KMS-11 (cell line): ENCODE measurements around the gene BABAM2.

Experiments
- H2AFZ ChIP-seq: fragments of 200-600 bp; sonication (generic); 2 replicates; pipeline ENCODE4 v1.6.1; 2016; ENCODE audit warnings: antibody characterized with exemption, mixed run types, low read depth
- H3K27ac ChIP-seq: fragments of 200-600 bp; sonication (generic); 2 replicates; pipeline ENCODE4 v1.6.1; 2016; ENCODE audit warnings: mild to moderate bottlenecking, mixed run types
- H3K27me3 ChIP-seq: fragments of 200-600 bp; sonication (generic); 2 replicates; pipeline ENCODE4 v1.6.1; 2017; ENCODE audit warnings: mild to moderate bottlenecking, low read depth, mixed run types, moderate library complexity; ENCODE audit not compliant: insufficient read depth
- H3K36me3 ChIP-seq: fragments of 200-600 bp; sonication (generic); 2 replicates; pipeline ENCODE4 v1.6.1; 2017; ENCODE audit warnings: mild to moderate bottlenecking, mixed run types; ENCODE audit not compliant: insufficient read depth
- H3K4me1 ChIP-seq: fragments of 200-600 bp; sonication (generic); 2 replicates; pipeline ENCODE4 v1.6.1; 2016; ENCODE audit warnings: mild to moderate bottlenecking, low read depth, mixed run types; ENCODE audit not compliant: poor library complexity, severe bottlenecking
- H3K4me2 ChIP-seq: fragments of 200-600 bp; sonication (generic); 2 replicates; pipeline ENCODE4 v1.7.0; 2016; ENCODE audit warnings: mild to moderate bottlenecking, mixed run types
- H3K4me3 ChIP-seq: fragments of 200-600 bp; sonication (generic); IDR thresholded peaks from 2 replicates; pipeline ENCODE4 v1.6.1; 2017; ENCODE audit warnings: low read depth, low read length, mixed read lengths; ENCODE audit not compliant: insufficient read depth
- H3K79me2 ChIP-seq: fragments of 200-600 bp; sonication (generic); 2 replicates; pipeline ENCODE4 v1.6.1; 2016; ENCODE audit warnings: low read depth, mixed run types; ENCODE audit not compliant: insufficient read depth
- H3K9ac ChIP-seq: fragments of 200-600 bp; sonication (generic); 2 replicates; pipeline ENCODE4 v1.6.1; 2016; ENCODE audit warnings: mild to moderate bottlenecking, mixed run types
- H4K20me1 ChIP-seq: fragments of 200-600 bp; sonication (generic); 2 replicates; pipeline ENCODE4 v1.6.1; 2016; ENCODE audit warnings: mild to moderate bottlenecking, mixed run types; ENCODE audit not compliant: insufficient read depth
- TF ChIP-seq, protein P1 (sequence below): fragments of 200-600 bp; sonication (generic); conservative IDR thresholded peaks from 2 replicates; pipeline ENCODE4 v1.6.1; 2017; ENCODE audit warnings: low read depth, mild to moderate bottlenecking, antibody characterized with exemption, low read length, moderate library complexity, mixed read lengths

BABAM2 gene

DNA sequence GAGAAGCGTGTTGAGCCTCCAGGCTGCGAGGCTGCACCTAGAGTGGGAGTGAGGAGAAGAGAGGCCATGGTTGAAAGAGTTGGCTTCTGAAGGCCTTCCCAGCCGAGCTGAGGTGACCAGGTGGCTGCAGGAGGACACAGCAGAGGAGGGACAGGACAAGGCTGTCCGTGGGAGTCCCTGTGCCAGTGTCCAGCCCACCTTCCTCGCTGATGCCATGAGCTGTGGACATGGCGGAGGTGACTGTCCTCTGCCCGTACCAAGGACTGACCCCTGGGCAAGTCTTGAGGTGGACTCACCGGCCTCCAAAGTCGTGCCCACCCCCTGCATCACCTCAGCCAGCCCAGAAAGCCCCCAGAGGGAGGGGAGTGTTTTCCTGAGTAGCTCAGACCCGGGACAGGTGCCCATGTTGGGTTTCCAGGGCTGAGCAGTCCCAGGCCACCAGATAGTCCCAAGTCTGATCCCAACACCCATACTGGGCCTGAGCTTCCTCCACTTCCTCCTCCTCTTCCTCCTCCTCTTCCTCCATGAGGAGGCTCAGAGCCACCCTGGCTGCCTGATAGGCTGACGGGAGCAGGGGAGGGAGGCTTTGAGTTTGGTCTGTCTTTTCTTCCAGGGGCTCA is 459.1 kb downstream of the BABAM2 start:
- Histone ChIP-seq H3K27me3 (no peaks in the 10 kb centered on the region), H3K4me2 (no peak overlapping the region), H3K27ac (no peak overlapping the region), H4K20me1 (no peaks in the 10 kb centered on the region), H3K36me3 (no peaks in the 10 kb centered on the region), H3K4me3 (no peak overlapping the region), H3K79me2 (no peaks in the 10 kb centered on the region), H2AFZ (no peak overlapping the region), H3K9ac (no peak overlapping the region), H3K4me1 (no peaks in the 10 kb centered on the region)
- TF ChIP-seq, protein P1, sequence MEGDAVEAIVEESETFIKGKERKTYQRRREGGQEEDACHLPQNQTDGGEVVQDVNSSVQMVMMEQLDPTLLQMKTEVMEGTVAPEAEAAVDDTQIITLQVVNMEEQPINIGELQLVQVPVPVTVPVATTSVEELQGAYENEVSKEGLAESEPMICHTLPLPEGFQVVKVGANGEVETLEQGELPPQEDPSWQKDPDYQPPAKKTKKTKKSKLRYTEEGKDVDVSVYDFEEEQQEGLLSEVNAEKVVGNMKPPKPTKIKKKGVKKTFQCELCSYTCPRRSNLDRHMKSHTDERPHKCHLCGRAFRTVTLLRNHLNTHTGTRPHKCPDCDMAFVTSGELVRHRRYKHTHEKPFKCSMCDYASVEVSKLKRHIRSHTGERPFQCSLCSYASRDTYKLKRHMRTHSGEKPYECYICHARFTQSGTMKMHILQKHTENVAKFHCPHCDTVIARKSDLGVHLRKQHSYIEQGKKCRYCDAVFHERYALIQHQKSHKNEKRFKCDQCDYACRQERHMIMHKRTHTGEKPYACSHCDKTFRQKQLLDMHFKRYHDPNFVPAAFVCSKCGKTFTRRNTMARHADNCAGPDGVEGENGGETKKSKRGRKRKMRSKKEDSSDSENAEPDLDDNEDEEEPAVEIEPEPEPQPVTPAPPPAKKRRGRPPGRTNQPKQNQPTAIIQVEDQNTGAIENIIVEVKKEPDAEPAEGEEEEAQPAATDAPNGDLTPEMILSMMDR = no peak

GRCh38 chr2:28350196-28350595 is 459.7 kb downstream of the BABAM2 start:
- H3K4me1 ChIP-seq = no peaks in the 10 kb centered on the region
- no peak overlapping the region for H3K4me2 ChIP-seq
- no peaks in the 10 kb centered on the region for H3K36me3 ChIP-seq
- H3K27me3 ChIP-seq = no peaks in the 10 kb centered on the region
- H3K27ac ChIP-seq = no peak overlapping the region
- no peak overlapping the region for H3K9ac ChIP-seq
- H3K4me3 ChIP-seq = no peak overlapping the region
- no peak overlapping the region for H2AFZ ChIP-seq
- TF ChIP-seq, protein P1 = no peak
- H3K79me2 ChIP-seq = no peaks in the 10 kb centered on the region
- no peaks in the 10 kb centered on the region for H4K20me1 ChIP-seq

GRCh38 chr2:28350791-28351285 is 460.3 kb downstream of the BABAM2 start:
- no peaks in the 10 kb centered on the region for H3K36me3 ChIP-seq
- H2AFZ ChIP-seq = no peak overlapping the region
- H3K27ac ChIP-seq = no peak overlapping the region
- H3K4me3 ChIP-seq = no peak overlapping the region
- no peak overlapping the region for H3K4me2 ChIP-seq
- no peaks in the 10 kb centered on the region for H3K27me3 ChIP-seq
- TF ChIP-seq, protein P1 = no peak
- H4K20me1 ChIP-seq = no peaks in the 10 kb centered on the region
- H3K4me1 ChIP-seq = no peaks in the 10 kb centered on the region
- H3K79me2 ChIP-seq = no peaks in the 10 kb centered on the region
- no peak overlapping the region for H3K9ac ChIP-seq

DNA sequence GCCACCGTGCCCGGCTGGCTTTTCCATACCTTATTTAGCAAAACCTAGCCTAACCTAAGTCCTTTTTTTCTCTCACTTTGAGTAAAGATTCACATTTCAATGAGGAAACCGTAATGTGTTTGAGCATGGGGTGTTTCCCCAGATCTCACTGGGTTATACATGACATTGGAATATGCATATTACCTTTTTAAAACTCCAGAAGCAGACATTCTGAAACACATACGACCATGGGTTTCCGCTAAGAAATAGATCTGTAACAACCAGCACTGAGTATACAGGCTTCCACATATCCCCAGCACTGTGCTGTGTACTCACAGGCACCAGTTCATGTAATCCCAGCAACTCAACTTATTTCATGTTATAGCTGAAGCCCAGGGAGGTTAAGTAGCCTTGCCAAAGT is 461.1 kb downstream of the BABAM2 start:
- no peaks in the 10 kb centered on the region for H3K4me1 ChIP-seq
- H3K79me2 ChIP-seq = no peaks in the 10 kb centered on the region
- no peak overlapping the region for H3K4me3 ChIP-seq
- no peaks in the 10 kb centered on the region for H3K27me3 ChIP-seq
- no peaks in the 10 kb centered on the region for H4K20me1 ChIP-seq
- TF ChIP-seq, protein P1 = no peak
- no peak overlapping the region for H3K27ac ChIP-seq
- no peak overlapping the region for H3K4me2 ChIP-seq
- H3K36me3 ChIP-seq = no peaks in the 10 kb centered on the region
- no peak overlapping the region for H2AFZ ChIP-seq
- H3K9ac ChIP-seq = no peak overlapping the region
